T-helper 17 cell (primary cell): ENCODE results near the gene MRC1. TPM values are rescaled to one million over a fixed set of nuclear protein-coding genes. Genes with fewer than 3 reads are reported as not detected.
"Not testable (repeated sequence)": the region's sequence is repeated elsewhere in the genome, so short reads cannot be mapped to it uniquely, and the experiment has no call there.

ENCODE experiments used
- ATAC-seq: fragments of 150-1000 bp; cut with Tn5 transposase; 2 replicates; pipeline ENCODE4 v1.10.0; 2021; ENCODE audit warnings: mild to moderate bottlenecking, moderate library complexity
- DNase-seq, 3 donors: peaks; one replicate each; pipeline versions ENCODE4 v3.0.0 to v3.0.0-alpha.2; 2020 to 2021
- H3K9me3 ChIP-seq: one replicate; pipeline ENCODE4 v1.7.0; 2013; ENCODE audit warnings: low read length, mild to moderate bottlenecking; ENCODE audit not compliant: control insufficient read depth, poor library complexity, severe bottlenecking
- H3K27ac Mint-ChIP-seq: one replicate; pipeline ENCODE4 v1.8.0; 2022; ENCODE audit warnings: mild to moderate bottlenecking, moderate library complexity, mixed read lengths
- H3K27me3 Mint-ChIP-seq: one replicate; pipeline ENCODE4 v1.8.0; 2022; ENCODE audit warnings: mixed read lengths
- H3K36me3 Mint-ChIP-seq: one replicate; pipeline ENCODE4 v1.8.0; 2022; ENCODE audit warnings: low read depth, mixed read lengths
- H3K4me1 Mint-ChIP-seq: one replicate; pipeline ENCODE4 v1.8.0; 2022; ENCODE audit warnings: mild to moderate bottlenecking, mixed read lengths
- H3K4me3 Mint-ChIP-seq: one replicate; pipeline ENCODE4 v1.8.0; 2022; ENCODE audit warnings: mild to moderate bottlenecking, moderate library complexity, mixed read lengths
- total RNA-seq, 4 donors: library from RNA in 2 of 4; stranded (reverse) in 2 of 4; gene quantifications; one replicate each; pipeline ENCODE4 v1.2.3 and lab custom pipeline; 2022 to 2026

The MRC1 gene
- total RNA-seq, 2 donors from 2014 or later = 0.07 to 0.39 TPM

DNA sequence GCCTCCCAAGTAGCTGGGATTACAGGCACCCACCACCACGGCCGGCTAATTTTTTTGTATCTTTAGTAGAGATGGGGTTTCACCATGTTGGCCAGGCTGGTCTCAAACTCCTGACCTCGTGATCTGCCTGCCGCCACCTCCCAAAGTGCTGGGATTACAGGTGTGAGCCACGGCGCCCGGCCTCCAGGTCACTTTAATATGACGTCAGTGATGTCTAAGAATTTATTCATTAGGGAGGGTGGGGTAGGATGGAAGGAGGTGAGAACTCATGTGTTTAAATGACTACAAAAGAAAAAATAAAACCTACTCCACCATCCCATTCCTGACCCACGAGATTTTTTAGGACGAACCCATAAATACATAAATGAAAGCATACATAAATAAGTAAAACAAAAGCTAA is 145.2 kb downstream of the MRC1 start:
- not testable (repeated sequence) for H3K9me3 ChIP-seq, H3K27ac Mint-ChIP-seq

DNA sequence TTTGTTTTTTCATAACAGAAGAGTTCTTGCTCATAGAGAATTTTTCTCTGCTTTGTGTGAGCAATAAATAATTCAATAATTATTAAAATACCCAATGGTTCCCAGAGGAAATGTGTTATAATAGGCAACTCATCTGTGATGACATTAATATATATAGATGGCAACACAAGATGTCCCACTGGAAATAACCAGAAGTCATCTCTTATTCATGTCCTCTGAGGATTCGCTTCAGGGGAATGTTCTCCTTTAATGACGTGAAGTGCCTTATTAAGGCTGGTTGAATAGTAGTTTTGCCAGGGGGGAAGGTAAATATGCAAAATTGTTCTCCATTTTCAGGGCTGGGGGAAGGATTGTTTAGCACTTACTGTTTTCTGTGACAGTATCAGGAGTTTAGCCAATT is 145.7 kb downstream of the MRC1 start:
- no peaks in the 10 kb centered on the region for H3K4me1 Mint-ChIP-seq
- peaks cover 6% of the 10 kb centered on the region for H3K27me3 Mint-ChIP-seq
- DNase-seq (no peak), ATAC-seq (no peak)
- no peaks in the 10 kb centered on the region for H3K9me3 ChIP-seq
- no peak overlapping the region for H3K4me3 Mint-ChIP-seq
- no peaks in the 10 kb centered on the region for H3K36me3 Mint-ChIP-seq
- H3K27ac Mint-ChIP-seq = no peak overlapping the region

More for the DNA sequence above, 145.2 kb downstream of the MRC1 start:
- H3K4me3 Mint-ChIP-seq, H3K36me3 Mint-ChIP-seq, DNase-seq, ATAC-seq, H3K4me1 Mint-ChIP-seq, H3K27me3 Mint-ChIP-seq: not testable (repeated sequence)

- H3K36me3 Mint-ChIP-seq = peaks cover 2% of the 10 kb centered on the region
- H3K27me3 Mint-ChIP-seq = peaks cover 10% of the 10 kb centered on the region
- no peaks in the 10 kb centered on the region for H3K9me3 ChIP-seq
- ATAC-seq (no peak), DNase-seq (no peak)
- H3K4me3 Mint-ChIP-seq = no peak overlapping the region
- no peaks in the 10 kb centered on the region for H3K4me1 Mint-ChIP-seq
- no peak overlapping the region for H3K27ac Mint-ChIP-seq
Measured at GRCh38 chr10:17958049-17958448, 148.9 kb downstream of the MRC1 start.

- H3K4me1 Mint-ChIP-seq = no peaks in the 10 kb centered on the region
- H3K36me3 Mint-ChIP-seq = peaks cover 2% of the 10 kb centered on the region
- no peaks in the 10 kb centered on the region for H3K9me3 ChIP-seq
- no peak for DNase-seq
- H3K4me3 Mint-ChIP-seq = no peak overlapping the region
- ATAC-seq = no peak
- peaks cover 5% of the 10 kb centered on the region for H3K27me3 Mint-ChIP-seq
- no peak overlapping the region for H3K27ac Mint-ChIP-seq
Measured at GRCh38 chr10:17959870-17960269, 150.7 kb downstream of the MRC1 start.

Other genes with a start within 250 kb of the MRC1 start
- gene HACD1, start 192.0 kb upstream of the MRC1 start, total RNA-seq = 1 to 10 TPM in 1 of 2 donors, under 1 TPM in 1; 0.44 to 3.7 TPM
- 10 to 100 TPM; 55.9 to 65.8 TPM for gene STAM, start 165.2 kb upstream of the MRC1 start, total RNA-seq
- under 1 TPM in 1 of 2 donors, not detected in 1; 0.07 TPM for gene TMEM236, start 57.1 kb upstream of the MRC1 start, total RNA-seq
- not detected for gene SLC39A12, start 142.6 kb downstream of the MRC1 start, total RNA-seq